Measurements from ENCODE around the gene PITPNB. TPM values are rescaled to one million over a fixed set of nuclear protein-coding genes. Genes with fewer than 3 reads are reported as not detected.

The PITPNB gene
- total RNA-seq, 4 donors from 2014 or later, result 12.1 to 18.7 (median 16.1) TPM

GRCh38 chr22:27892064-27892463, 27.0 kb downstream of the PITPNB start:
- DNase-seq, result no peak
- Histone ChIP-seq H3K9me3 (no peaks in the 10 kb centered on the region), H3K27ac (peak overlapping the region in 2 of 4 donors; percentile 53 to 70), H3K4me3 (no peak overlapping the region), H3K36me3 (peaks cover 0 to 70% of the 10 kb centered on the region in 2 donors), H3K27me3 (no peaks in the 10 kb centered on the region), H3K4me1 (peaks cover 8 to 10% of the 10 kb centered on the region in 2 donors)
- TF ChIP-seq POLR2A (IDR thresholded peaks at IDR 0.05) (no peak), CTCF (IDR thresholded peaks at IDR 0.05 in 4 of 5, conservative IDR thresholded peaks at IDR 0.05 in 1 of 5) (no peak)
- in situ Hi-C loops (cut with MboI; ENCODE audit: low sequenced_read_pairs in 4 of 4), result loop anchor here in 3 of 4 donors (25.0 kb wide), 1 partner anchor 695 kb away; no protein-coding TSS in a partner anchor
- no peak for ATAC-seq
- intact Hi-C loops (cut with DNase I; ENCODE audit: low total_unique reads), result no loop called here

GRCh38 chr22:27888310-27888709, 30.7 kb downstream of the PITPNB start:
- DNase-seq (no peak), ATAC-seq (no peak)
- peak overlapping the region in 2 of 4 donors; percentile 7 to 23 for H3K27ac ChIP-seq
- TF ChIP-seq CTCF (IDR thresholded peaks at IDR 0.05 in 4 of 5, conservative IDR thresholded peaks at IDR 0.05 in 1 of 5), result no peak
- no peak for TF ChIP-seq POLR2A (IDR thresholded peaks at IDR 0.05)
- no peaks in the 10 kb centered on the region for H3K9me3 ChIP-seq
- in situ Hi-C loops (cut with MboI; ENCODE audit: low sequenced_read_pairs in 4 of 4) (loop anchor here (5.0 to 25.0 kb wide), 3 partner anchors 119 to 706 kb away; no protein-coding TSS in a partner anchor), intact Hi-C loops (cut with DNase I; ENCODE audit: low total_unique reads) (loop anchor here (10.0 kb wide), 2 partner anchors 706 to 1134 kb away; no protein-coding TSS in a partner anchor)
- H3K27me3 ChIP-seq, result no peaks in the 10 kb centered on the region
- H3K4me3 ChIP-seq, result no peak overlapping the region
- peaks cover 0 to 38% of the 10 kb centered on the region in 2 donors for H3K36me3 ChIP-seq
- H3K4me1 ChIP-seq, result peaks cover 8 to 20% of the 10 kb centered on the region in 2 donors

- H3K27ac ChIP-seq, result peak overlapping the region in 2 of 4 donors; percentile 32 to 46
- no peaks in the 10 kb centered on the region for H3K27me3 ChIP-seq
- H3K9me3 ChIP-seq, result no peaks in the 10 kb centered on the region
- in situ Hi-C loops (cut with MboI; ENCODE audit: low sequenced_read_pairs in 4 of 4), result loop anchor here (5.0 to 25.0 kb wide), 3 partner anchors 121 to 708 kb away; no protein-coding TSS in a partner anchor
- peaks cover 0 to 36% of the 10 kb centered on the region in 2 donors for H3K36me3 ChIP-seq
- no peak overlapping the region for H3K4me3 ChIP-seq
- ATAC-seq (no peak), DNase-seq (no peak)
- TF ChIP-seq POLR2A (IDR thresholded peaks at IDR 0.05), result no peak
- TF ChIP-seq CTCF (IDR thresholded peaks at IDR 0.05 in 4 of 5, conservative IDR thresholded peaks at IDR 0.05 in 1 of 5), result no peak
- peaks cover 0 to 12% of the 10 kb centered on the region in 2 donors for H3K4me1 ChIP-seq
- intact Hi-C loops (cut with DNase I; ENCODE audit: low total_unique reads), result loop anchor here (1.0 to 10.0 kb wide), 4 partner anchors 34 to 1132 kb away; no protein-coding TSS in a partner anchor
Observed at GRCh38 chr22:27886843-27887151, 32.3 kb downstream of the PITPNB start.

GRCh38 chr22:27885977-27886842, 32.8 kb downstream of the PITPNB start:
- in situ Hi-C loops (cut with MboI; ENCODE audit: low sequenced_read_pairs in 4 of 4), result loop anchor here (5.0 to 25.0 kb wide), 3 partner anchors 121 to 709 kb away; no protein-coding TSS in a partner anchor
- intact Hi-C loops (cut with DNase I; ENCODE audit: low total_unique reads), result loop anchor here (1.0 to 10.0 kb wide), 4 partner anchors 35 to 1131 kb away; no protein-coding TSS in a partner anchor
- no peaks in the 10 kb centered on the region for H3K27me3 ChIP-seq
- peak overlapping the region in 3 of 4 donors; percentile 20 to 32 (median 20) for H3K27ac ChIP-seq
- H3K36me3 ChIP-seq, result peaks cover 0 to 30% of the 10 kb centered on the region in 2 donors
- TF ChIP-seq POLR2A (IDR thresholded peaks at IDR 0.05) (no peak), CTCF (IDR thresholded peaks at IDR 0.05 in 4 of 5, conservative IDR thresholded peaks at IDR 0.05 in 1 of 5) (peak; percentile 81 to 90 (median 86))
- ATAC-seq (peak in 1 of 2 donors; percentile 54), DNase-seq (peak in 1 of 2 donors; percentile 23)
- no peak overlapping the region for H3K4me3 ChIP-seq
- peaks cover 3 to 17% of the 10 kb centered on the region in 2 donors for H3K4me1 ChIP-seq
- no peaks in the 10 kb centered on the region for H3K9me3 ChIP-seq

Measured in gastrocnemius medialis (tissue), 4 donors.